ENCODE data around the gene SPATA24.
"Not testable (repeated sequence)": the region's sequence is repeated elsewhere in the genome, so short reads cannot be mapped to it uniquely, and the experiment has no call there.

SPATA24 gene

GRCh38 chr5:139394654-139395566, 9.0 kb downstream of the SPATA24 start, which contains the start of gene PROB1:
Gene PROB1 (minus strand): TSS chr5:139395104. CDS start chr5:139395081, 23 bp downstream.
- Mint-ChIP-seq H3K27ac (peak within 1 kb of the TSS; percentile 68), H3K36me3 (ENCODE audit: low read depth) (peaks cover 14% of the 10 kb centered on the region), H3K4me1 (ENCODE audit: low read depth) (peaks cover 44% of the 10 kb centered on the region), H3K9me3 (no peaks in the 10 kb centered on the region), H3K27me3 (ENCODE audit: low read depth) (no peaks in the 10 kb centered on the region), H3K4me3 (peak within 1 kb of the TSS; percentile 94)

- Mint-ChIP-seq H3K4me1 (ENCODE audit: low read depth) (peaks cover 46% of the 10 kb centered on the region), H3K9me3 (no peaks in the 10 kb centered on the region), H3K36me3 (ENCODE audit: low read depth) (peaks cover 19% of the 10 kb centered on the region), H3K27ac (no peak overlapping the region), H3K4me3 (peak overlapping the region; percentile 94), H3K27me3 (ENCODE audit: low read depth) (no peaks in the 10 kb centered on the region)
These were observed 9.7 kb downstream of the SPATA24 start for GRCh38 chr5:139394123-139394653.

- peak overlapping the region; percentile 94 for H3K4me3 Mint-ChIP-seq
- H3K9me3 Mint-ChIP-seq, result no peaks in the 10 kb centered on the region
- H3K27ac Mint-ChIP-seq, result peak overlapping the region; percentile 93
- peaks cover 46% of the 10 kb centered on the region for H3K4me1 Mint-ChIP-seq (ENCODE audit: low read depth)
- H3K27me3 Mint-ChIP-seq (ENCODE audit: low read depth), result no peaks in the 10 kb centered on the region
- peaks cover 18% of the 10 kb centered on the region for H3K36me3 Mint-ChIP-seq (ENCODE audit: low read depth)
These were observed 10.3 kb downstream of the SPATA24 start for GRCh38 chr5:139393497-139394122.

- Mint-ChIP-seq H3K27ac (peak overlapping the region; percentile 93), H3K4me3 (peak overlapping the region; percentile 94), H3K9me3 (no peaks in the 10 kb centered on the region), H3K36me3 (ENCODE audit: low read depth) (peaks cover 18% of the 10 kb centered on the region), H3K27me3 (ENCODE audit: low read depth) (no peaks in the 10 kb centered on the region), H3K4me1 (ENCODE audit: low read depth) (peaks cover 50% of the 10 kb centered on the region)
These were observed 11.0 kb downstream of the SPATA24 start for GRCh38 chr5:139392678-139393496.

- H3K4me1 Mint-ChIP-seq (ENCODE audit: low read depth), result peaks cover 49% of the 10 kb centered on the region
- peak overlapping the region; percentile 93 for H3K27ac Mint-ChIP-seq
These were observed 11.6 kb downstream of the SPATA24 start for GRCh38 chr5:139392324-139392677.

GRCh38 chr5:139391570-139392323, 12.1 kb downstream of the SPATA24 start:
- Mint-ChIP-seq H3K4me3 (peak overlapping the region; percentile 98), H3K4me1 (ENCODE audit: low read depth) (peaks cover 46% of the 10 kb centered on the region), H3K27me3 (ENCODE audit: low read depth) (no peaks in the 10 kb centered on the region), H3K9me3 (no peaks in the 10 kb centered on the region), H3K36me3 (ENCODE audit: low read depth) (peaks cover 14% of the 10 kb centered on the region), H3K27ac (peak overlapping the region; percentile 100)

More at GRCh38 chr5:139392324-139392677, 11.6 kb downstream of the SPATA24 start:
- Mint-ChIP-seq H3K36me3 (ENCODE audit: low read depth) (peaks cover 18% of the 10 kb centered on the region), H3K27me3 (ENCODE audit: low read depth) (no peaks in the 10 kb centered on the region), H3K4me3 (peak overlapping the region; percentile 98), H3K9me3 (no peaks in the 10 kb centered on the region)

GRCh38 chr5:139390639-139391569, 13.0 kb downstream of the SPATA24 start:
- Mint-ChIP-seq H3K4me3 (peak overlapping the region; percentile 98), H3K4me1 (ENCODE audit: low read depth) (peaks cover 47% of the 10 kb centered on the region), H3K9me3 (no peaks in the 10 kb centered on the region)

GRCh38 chr5:139389701-139390638, 13.9 kb downstream of the SPATA24 start, which contains the start of gene MZB1:
Gene MZB1 (minus strand): TSS chr5:139389913. CDS start chr5:139389856, 57 bp downstream.
- Mint-ChIP-seq H3K27ac (peak within 1 kb of the TSS; percentile 100), H3K27me3 (ENCODE audit: low read depth) (no peaks in the 10 kb centered on the region), H3K4me3 (peak within 1 kb of the TSS; percentile 98), H3K9me3 (no peaks in the 10 kb centered on the region), H3K36me3 (ENCODE audit: low read depth) (peaks cover 16% of the 10 kb centered on the region), H3K4me1 (ENCODE audit: low read depth) (peaks cover 54% of the 10 kb centered on the region)

More at GRCh38 chr5:139390639-139391569, 13.0 kb downstream of the SPATA24 start:
- H3K27ac Mint-ChIP-seq, result peak overlapping the region; percentile 100
- H3K27me3 Mint-ChIP-seq (ENCODE audit: low read depth), result no peaks in the 10 kb centered on the region
- peaks cover 14% of the 10 kb centered on the region for H3K36me3 Mint-ChIP-seq (ENCODE audit: low read depth)

GRCh38 chr5:139388198-139388821, 15.6 kb downstream of the SPATA24 start:
- no peaks in the 10 kb centered on the region for H3K27me3 Mint-ChIP-seq (ENCODE audit: low read depth)
- peak overlapping the region; percentile 98 for H3K4me3 Mint-ChIP-seq
- H3K4me1 Mint-ChIP-seq (ENCODE audit: low read depth), result peaks cover 60% of the 10 kb centered on the region
- H3K27ac Mint-ChIP-seq, result peak overlapping the region; percentile 74
- no peaks in the 10 kb centered on the region for H3K9me3 Mint-ChIP-seq
- peaks cover 16% of the 10 kb centered on the region for H3K36me3 Mint-ChIP-seq (ENCODE audit: low read depth)

- Mint-ChIP-seq H3K9me3 (no peaks in the 10 kb centered on the region), H3K4me3 (peak overlapping the region; percentile 98), H3K27ac (peak overlapping the region; percentile 74), H3K36me3 (ENCODE audit: low read depth) (peaks cover 15% of the 10 kb centered on the region), H3K27me3 (ENCODE audit: low read depth) (no peaks in the 10 kb centered on the region), H3K4me1 (ENCODE audit: low read depth) (peaks cover 60% of the 10 kb centered on the region)
These were observed 16.2 kb downstream of the SPATA24 start for GRCh38 chr5:139387611-139388197.

GRCh38 chr5:139386956-139387355, 16.9 kb downstream of the SPATA24 start:
- peak overlapping the region; percentile 98 for H3K27ac Mint-ChIP-seq
- H3K4me1 Mint-ChIP-seq (ENCODE audit: low read depth), result peaks cover 60% of the 10 kb centered on the region
- H3K9me3 Mint-ChIP-seq; H3K27me3 Mint-ChIP-seq (ENCODE audit: low read depth); H3K4me3 Mint-ChIP-seq: not testable (repeated sequence)
- peaks cover 14% of the 10 kb centered on the region for H3K36me3 Mint-ChIP-seq (ENCODE audit: low read depth)

Data from T-helper 1 cell treated with Interleukin-12 subunit alpha and Interleukin-12 subunit beta and Interleukin-4 antibody, amounts not matched to agents 30 μg/mL and 1 μg/mL, for 36 hours (primary cell).